ENCODE data around the gene TSPAN7. TPM values are rescaled to one million over a fixed set of nuclear protein-coding genes. Genes with fewer than 3 reads are reported as not detected.

Gene TSPAN7
- total RNA-seq, 3 donors from 2014 or later (not counting 1 experiment from before 2014, with no cell fraction given), result not detected

DNA sequence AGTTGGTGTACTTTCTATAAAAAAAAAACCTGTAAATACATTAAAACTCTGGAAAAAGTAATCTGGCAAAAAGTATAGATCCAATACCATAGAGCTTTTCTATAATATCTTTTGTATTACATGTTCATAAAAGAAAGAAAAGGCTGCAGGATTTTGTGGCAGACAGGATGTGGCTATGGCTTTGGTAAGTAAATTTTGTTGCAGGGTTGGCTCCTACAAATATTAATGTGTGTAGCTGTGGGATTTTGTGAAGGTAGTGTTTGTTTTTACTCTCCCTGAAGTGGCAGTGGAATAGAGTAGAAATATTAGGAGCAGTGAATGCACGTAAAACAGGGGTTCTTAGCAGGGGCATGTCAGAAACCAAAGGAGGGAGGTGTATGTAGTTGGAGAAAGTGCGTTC, 84.8 kb downstream of the TSPAN7 start:
- WGBS (ENCODE audit: insufficient coverage), result 78% methylated on average over 2 of the region's 2 CpGs
- Mint-ChIP-seq H3K36me3 (no peaks in the 10 kb centered on the region), H3K27me3 (ENCODE audit: low read depth in 2 of 2) (peaks cover 3 to 20% of the 10 kb centered on the region in 2 donors)

DNA sequence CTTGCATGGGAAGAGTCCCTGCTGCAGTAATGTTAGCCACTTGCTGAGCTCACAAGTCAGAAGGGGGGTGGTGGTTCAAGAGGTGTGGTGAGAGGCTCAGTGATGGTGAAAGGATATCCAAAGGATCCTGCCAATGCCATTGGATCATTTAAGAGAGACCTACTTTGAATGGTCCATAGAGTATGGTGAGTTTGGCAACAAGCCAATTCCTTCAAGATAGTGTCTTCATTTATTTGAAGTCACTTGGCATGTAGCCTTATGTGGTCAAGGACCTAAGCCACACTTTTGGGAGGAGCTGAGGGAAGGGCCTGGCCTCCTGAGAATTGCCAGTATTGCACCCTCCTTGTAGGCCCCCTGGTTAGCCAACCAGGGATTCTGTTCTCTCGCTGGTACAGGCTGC, 87.9 kb downstream of the TSPAN7 start:
- no peaks in the 10 kb centered on the region for H3K27me3 ChIP-seq (ENCODE audit: control insufficient read depth, insufficient read depth, low read length)
- ATAC-seq, result no peak
- H3K4me3 ChIP-seq (ENCODE audit: low read length), result no peak overlapping the region
- Mint-ChIP-seq H3K4me1 (no peaks in the 10 kb centered on the region), H3K4me3 (no peak overlapping the region), H3K9me3 (no peaks in the 10 kb centered on the region), H3K27me3 (ENCODE audit: low read depth in 2 of 2) (peaks cover 3 to 8% of the 10 kb centered on the region in 2 donors), H3K27ac (no peak overlapping the region), H3K36me3 (no peaks in the 10 kb centered on the region)
- no peak overlapping the region for H3K27ac ChIP-seq (ENCODE audit: low read length)
- intact Hi-C loops (cut with micrococcal nuclease), result no loop called here
- no peaks in the 10 kb centered on the region for H3K9me3 ChIP-seq (ENCODE audit: control insufficient read depth, insufficient read depth, low read length)
- TF ChIP-seq CTCF (IDR thresholded peaks at IDR 0.05), result no peak
- H3K36me3 ChIP-seq (ENCODE audit: control insufficient read depth, insufficient read depth, low read length), result no peaks in the 10 kb centered on the region
- no peaks in the 10 kb centered on the region for H3K4me1 ChIP-seq (ENCODE audit: control insufficient read depth, insufficient read depth, low read length)
- no peak for DNase-seq
- 50% methylated on average over 1 of the region's 1 CpG for WGBS (ENCODE audit: insufficient coverage)

More for the DNA sequence above, 84.8 kb downstream of the TSPAN7 start:
- H3K4me3 Mint-ChIP-seq, result no peak overlapping the region
- ATAC-seq (no peak), DNase-seq (no peak)
- Histone ChIP-seq H3K9me3 (ENCODE audit: control insufficient read depth, insufficient read depth, low read length) (no peaks in the 10 kb centered on the region), H3K27me3 (ENCODE audit: control insufficient read depth, insufficient read depth, low read length) (no peaks in the 10 kb centered on the region), H3K4me1 (ENCODE audit: control insufficient read depth, insufficient read depth, low read length) (no peaks in the 10 kb centered on the region), H3K36me3 (ENCODE audit: control insufficient read depth, insufficient read depth, low read length) (no peaks in the 10 kb centered on the region), H3K4me3 (ENCODE audit: low read length) (no peak overlapping the region), H3K27ac (ENCODE audit: low read length) (no peak overlapping the region)
- H3K27ac Mint-ChIP-seq, result no peak overlapping the region
- no peak for TF ChIP-seq CTCF (IDR thresholded peaks at IDR 0.05)
- H3K9me3 Mint-ChIP-seq, result no peaks in the 10 kb centered on the region
- intact Hi-C loops (cut with micrococcal nuclease), result no loop called here
- no peaks in the 10 kb centered on the region for H3K4me1 Mint-ChIP-seq

DNA sequence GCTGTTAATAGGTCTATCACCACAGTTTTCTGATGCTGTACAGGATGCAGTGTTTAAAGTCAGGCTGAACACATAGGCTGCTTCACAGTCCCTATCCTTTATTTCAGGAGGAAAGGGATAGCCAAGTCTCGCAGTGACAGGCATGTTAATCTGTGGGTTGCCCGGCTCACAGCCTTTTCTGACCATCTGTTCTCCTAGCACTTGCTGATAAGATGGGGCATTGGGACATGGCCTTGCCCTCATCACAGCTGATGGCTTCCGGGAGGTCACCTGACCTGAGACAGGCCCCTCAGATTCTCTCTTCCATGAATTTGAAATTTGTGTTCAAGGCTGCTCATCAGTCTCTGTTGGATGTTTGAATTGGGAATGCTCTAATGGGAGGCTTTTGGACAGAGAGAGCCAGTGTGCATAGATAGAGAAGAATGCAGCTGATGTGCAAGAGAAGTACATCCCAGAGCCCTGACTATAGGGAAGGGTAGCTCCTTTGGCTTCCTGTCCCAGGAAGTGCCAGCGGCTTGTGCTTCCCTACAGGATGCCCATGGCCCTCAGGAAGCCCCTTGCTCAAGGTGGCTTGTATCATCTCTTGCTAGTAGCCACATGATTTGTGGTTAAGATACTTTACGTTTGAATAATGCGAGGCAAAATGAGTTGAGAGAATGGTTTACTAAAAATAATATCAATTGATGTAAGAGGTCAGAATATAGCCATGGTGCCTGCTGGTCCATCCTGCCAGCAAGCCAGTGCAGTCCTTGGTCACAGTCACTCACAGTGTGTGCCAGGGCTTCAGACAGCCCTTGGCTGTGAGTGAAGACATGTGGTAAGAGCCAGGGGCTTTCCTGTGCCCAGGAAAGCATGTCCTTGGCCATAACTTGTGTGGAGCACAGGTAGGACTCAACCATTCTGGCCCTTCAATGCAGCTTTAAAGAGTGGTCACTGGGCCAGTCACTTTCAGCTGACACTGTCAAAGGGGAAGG, 88.6 kb downstream of the TSPAN7 start:
- Mint-ChIP-seq H3K4me1 (no peaks in the 10 kb centered on the region), H3K9me3 (no peaks in the 10 kb centered on the region), H3K4me3 (no peak overlapping the region), H3K36me3 (no peaks in the 10 kb centered on the region), H3K27ac (no peak overlapping the region), H3K27me3 (ENCODE audit: low read depth in 2 of 2) (peaks cover 3 to 15% of the 10 kb centered on the region in 2 donors)
- Histone ChIP-seq H3K4me3 (ENCODE audit: low read length) (no peak overlapping the region), H3K36me3 (ENCODE audit: control insufficient read depth, insufficient read depth, low read length) (no peaks in the 10 kb centered on the region), H3K4me1 (ENCODE audit: control insufficient read depth, insufficient read depth, low read length) (no peaks in the 10 kb centered on the region), H3K27me3 (ENCODE audit: control insufficient read depth, insufficient read depth, low read length) (no peaks in the 10 kb centered on the region), H3K27ac (ENCODE audit: low read length) (no peak overlapping the region), H3K9me3 (ENCODE audit: control insufficient read depth, insufficient read depth, low read length) (no peaks in the 10 kb centered on the region)
- no peak for DNase-seq
- 55% methylated on average over 5 of the region's 6 CpGs for WGBS (ENCODE audit: insufficient coverage)
- no peak for TF ChIP-seq CTCF (IDR thresholded peaks at IDR 0.05)
- intact Hi-C loops (cut with micrococcal nuclease), result no loop called here
- ATAC-seq, result no peak

Measured in natural killer cell (primary cell).